ENCODE results near the gene DNAI4. TPM values are rescaled to one million over a fixed set of nuclear protein-coding genes. Genes with fewer than 3 reads are reported as not detected.

Gene DNAI4
- total and polyA plus RNA-seq, 2 of the 4 experiments (the other 2 are of a cell fraction): 0.63 to 1.6 TPM

GRCh38 chr1:66929999-66930822 is 5.6 kb upstream of the DNAI4 start (continued):
- peak; percentile 73 for TF ChIP-seq CEBPB (IDR thresholded peaks at IDR 0.05; ENCODE audit: low read depth, low read length)
- no peak for TF ChIP-seq MAFK (IDR thresholded peaks at IDR 0.05; ENCODE audit: low read depth, low read length)
- TF ChIP-seq NFE2L2 (IDR thresholded peaks at IDR 0.05; ENCODE audit: low read depth, low read length): no peak

GRCh38 chr1:66929691-66929998 is 5.0 kb upstream of the DNAI4 start:
- H3K9me3 ChIP-seq (ENCODE audit: control insufficient read depth, insufficient read depth, low read length): no peaks in the 10 kb centered on the region
- peak overlapping the region; percentile 9; the same call in 1 of the 2 replicates for H4K5ac ChIP-seq (ENCODE audit: low read depth, low read length)
- no peak for TF ChIP-seq CHD1 (IDR thresholded peaks at IDR 0.05; ENCODE audit: low read depth, low read length)
- TF ChIP-seq USF2 (IDR thresholded peaks at IDR 0.05; ENCODE audit: low read depth, low read length): no peak
- TF ChIP-seq MAZ (IDR thresholded peaks at IDR 0.05; ENCODE audit: borderline replicate concordance, low read depth, low read length): no peak
- no peak for TF ChIP-seq RCOR1 (IDR thresholded peaks at IDR 0.05; ENCODE audit: insufficient replicate concordance, low read length)
- TF ChIP-seq MXI1 (IDR thresholded peaks at IDR 0.05; ENCODE audit: borderline replicate concordance, low read depth, low read length): no peak
- no peak for TF ChIP-seq ELK1 (IDR thresholded peaks at IDR 0.05; ENCODE audit: borderline replicate concordance, low read depth, low read length)
- TF ChIP-seq CEBPB (IDR thresholded peaks at IDR 0.05; ENCODE audit: low read depth, low read length): peak; percentile 85
- no peak for TF ChIP-seq NFE2L2 (IDR thresholded peaks at IDR 0.05; ENCODE audit: low read depth, low read length)
- TF ChIP-seq MAFK (IDR thresholded peaks at IDR 0.05; ENCODE audit: low read depth, low read length): no peak
- dilution Hi-C loops (cut with HindIII; ENCODE audit: low sequenced_read_pairs, unreplicated experiment): no loop called here
- peak overlapping the region; percentile 65 for H3K4me3 ChIP-seq (ENCODE audit: insufficient read depth, low read depth, low read length)
- H2AFZ ChIP-seq (replicated peaks; ENCODE audit: low read length, poor library complexity): peak overlapping the region; percentile 90
- peaks cover 5 to 25% of the 10 kb centered on the region in 2 experiments; a peak in 3 of 4 replicates for H3K79me1 ChIP-seq (ENCODE audit: low read depth in 1 of 2, low read length in 2 of 2)
- H2BK20ac ChIP-seq (ENCODE audit: low read depth, low read length): peak overlapping the region; percentile 64
- H3K4ac ChIP-seq (ENCODE audit: low read depth, low read length): peak overlapping the region; percentile 90
- H3K56ac ChIP-seq (ENCODE audit: extremely low read depth, insufficient read depth, low read length): peak overlapping the region; percentile 92; the same call in 1 of the 2 replicates
- in situ Hi-C loops (cut with MboI; ENCODE audit: low sequenced_read_pairs): loop anchor here (25.0 kb wide), 2 partner anchors 392 to 1117 kb away; partner anchors contain the start of gene SGIP1
- 0 out of 2 replicates have a peak, but pooled peaks cover 2% of the 10 kb centered on the region for H3K4me1 ChIP-seq (ENCODE audit: control insufficient read depth, insufficient read depth, low read length)
- no peaks in the 10 kb centered on the region; the same call in 1 of the 2 replicates for H3K9me1 ChIP-seq (ENCODE audit: insufficient read depth, low read length)
- H3K27ac ChIP-seq (ENCODE audit: insufficient read depth, low read length): peak overlapping the region; percentile 73
- peak overlapping the region; percentile 74 for H2BK5ac ChIP-seq (ENCODE audit: low read depth, low read length, poor library complexity, severe bottlenecking)
- ChIA-PET CTCF (no interaction called here), POLR2A (ENCODE audit: unreplicated experiment) (no interaction called here)
- H2AK9ac ChIP-seq (replicated peaks; ENCODE audit: low read depth, low read length, poor library complexity): peak overlapping the region; percentile 68
- no peak overlapping the region for H3K18ac ChIP-seq (ENCODE audit: low read depth, low read length)
- no peak for DNase-seq
- H3K9ac ChIP-seq (ENCODE audit: low read depth, low read length): peak overlapping the region; percentile 71; the same call in 1 of the 2 replicates
- no peak overlapping the region; the same call in 1 of the 2 replicates for H2AK5ac ChIP-seq (ENCODE audit: low read depth, low read length)
- peak overlapping the region; percentile 76 for H3K4me2 ChIP-seq (ENCODE audit: low read depth, low read length)
- BruUV-seq (replicated peaks): no TSS peak
- H2BK120ac ChIP-seq (ENCODE audit: low read depth, low read length): peak overlapping the region; percentile 63; the same call in 1 of the 2 replicates
- no peaks in the 10 kb centered on the region for H3K36me3 ChIP-seq (ENCODE audit: control insufficient read depth, insufficient read depth, low read length)
- peak overlapping the region; percentile 21 to 86; a peak in 3 of 4 replicates for H4K8ac ChIP-seq (ENCODE audit: low read depth in 2 of 2, low read length in 2 of 2)
- H3K14ac ChIP-seq (replicated peaks; ENCODE audit: low read depth, low read length): peak overlapping the region; percentile 85; the same call in 1 of the 2 replicates
- H2BK15ac ChIP-seq (ENCODE audit: low read depth, low read length): peak overlapping the region; percentile 72; the same call in 1 of the 3 replicates
- WGBS, 2 experiments (ENCODE audit: extremely low coverage in 2 of 2, insufficient read length in 1 of 2): 0% methylated on average over 2 of the region's 9 CpGs; no CpG with 5 or more reads in 1 of the 2 experiments
- no peak for ATAC-seq (ENCODE audit: low read depth)
- intact Hi-C loops (cut with micrococcal nuclease): no loop called here
- H3K23ac ChIP-seq (ENCODE audit: low read depth, low read length): peak overlapping the region; percentile 50
- H4K20me1 ChIP-seq (ENCODE audit: insufficient read depth, low read length): peaks cover 23% of the 10 kb centered on the region
- H3K27me3 ChIP-seq (ENCODE audit: control insufficient read depth, insufficient read depth, low read length): no peaks in the 10 kb centered on the region
- peak overlapping the region; percentile 67 for H4K91ac ChIP-seq (ENCODE audit: insufficient read depth, low read depth, low read length)

Measured in IMR-90 (cell line).